Measurements from ENCODE around the gene EFCAB6. TPM values are rescaled to one million over a fixed set of nuclear protein-coding genes. Genes with fewer than 3 reads are reported as not detected.

The EFCAB6 gene
- total RNA-seq, 2 experiments from 2014 or later = 0.13 TPM; not detected in 1

DNA sequence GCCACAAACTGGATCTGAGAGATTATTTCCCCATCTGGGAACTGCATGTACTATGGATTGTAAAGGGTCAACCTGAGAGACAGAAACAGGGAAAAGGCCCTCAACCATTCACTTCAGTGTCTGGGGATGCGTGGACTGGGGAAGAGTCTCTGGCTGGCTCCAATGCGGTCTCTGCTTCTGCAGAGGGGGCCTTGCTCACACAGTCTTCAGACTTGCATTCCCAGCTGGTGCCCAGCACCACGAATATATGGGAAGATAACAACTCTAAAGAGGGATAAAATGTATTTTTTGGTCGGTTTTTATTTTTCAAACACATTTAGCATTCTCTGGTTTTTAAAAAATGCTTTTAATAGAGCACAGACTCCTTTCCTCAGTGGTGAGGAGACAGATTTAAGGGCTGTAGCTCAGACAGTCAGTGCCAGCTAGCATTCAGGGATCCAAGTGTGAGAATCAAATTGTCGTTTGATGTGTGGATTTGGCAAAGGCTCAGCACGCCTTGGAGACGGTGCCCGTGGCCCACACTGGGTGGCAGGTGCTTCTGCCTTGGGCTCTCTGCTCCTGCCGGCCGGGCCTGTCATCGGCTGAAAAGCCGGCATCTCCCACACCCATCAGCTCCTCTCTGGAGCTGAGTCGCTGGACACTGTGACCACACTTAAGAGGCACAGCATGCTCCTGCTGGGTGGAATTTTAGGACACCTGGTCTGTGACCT lies 8.0 kb upstream of the EFCAB6 start:
- no peaks in the 10 kb centered on the region for H3K9me3 ChIP-seq (ENCODE audit: low read length)
- TF ChIP-seq, protein P1, sequence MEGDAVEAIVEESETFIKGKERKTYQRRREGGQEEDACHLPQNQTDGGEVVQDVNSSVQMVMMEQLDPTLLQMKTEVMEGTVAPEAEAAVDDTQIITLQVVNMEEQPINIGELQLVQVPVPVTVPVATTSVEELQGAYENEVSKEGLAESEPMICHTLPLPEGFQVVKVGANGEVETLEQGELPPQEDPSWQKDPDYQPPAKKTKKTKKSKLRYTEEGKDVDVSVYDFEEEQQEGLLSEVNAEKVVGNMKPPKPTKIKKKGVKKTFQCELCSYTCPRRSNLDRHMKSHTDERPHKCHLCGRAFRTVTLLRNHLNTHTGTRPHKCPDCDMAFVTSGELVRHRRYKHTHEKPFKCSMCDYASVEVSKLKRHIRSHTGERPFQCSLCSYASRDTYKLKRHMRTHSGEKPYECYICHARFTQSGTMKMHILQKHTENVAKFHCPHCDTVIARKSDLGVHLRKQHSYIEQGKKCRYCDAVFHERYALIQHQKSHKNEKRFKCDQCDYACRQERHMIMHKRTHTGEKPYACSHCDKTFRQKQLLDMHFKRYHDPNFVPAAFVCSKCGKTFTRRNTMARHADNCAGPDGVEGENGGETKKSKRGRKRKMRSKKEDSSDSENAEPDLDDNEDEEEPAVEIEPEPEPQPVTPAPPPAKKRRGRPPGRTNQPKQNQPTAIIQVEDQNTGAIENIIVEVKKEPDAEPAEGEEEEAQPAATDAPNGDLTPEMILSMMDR (conservative IDR thresholded peaks at IDR 0.05; ENCODE audit: low read length) = no peak
- TF ChIP-seq EZH2phosphoT487 (IDR thresholded peaks at IDR 0.05; ENCODE audit: borderline replicate concordance, low read depth, low read length) = no peak
- no peak for DNase-seq (ENCODE audit: low spot score)
- intact Hi-C loops (cut with micrococcal nuclease; ENCODE audit: unreplicated experiment) = no loop called here
- no peak overlapping the region for H3K4me2 ChIP-seq (ENCODE audit: low read length)
- H3K36me3 ChIP-seq (ENCODE audit: insufficient read depth, low read length) = no peaks in the 10 kb centered on the region
- ChIA-PET CTCF (ENCODE audit: unreplicated experiment) (no interaction called here), POLR2A (no interaction called here)
- no peak overlapping the region for H3K27ac ChIP-seq (ENCODE audit: low read depth, low read length, poor library complexity, severe bottlenecking)
- BruUV-seq (replicated peaks) = no TSS peak
- H3K4me3 ChIP-seq (ENCODE audit: low read depth, low read length, poor library complexity, severe bottlenecking) = no peak overlapping the region
- no peak overlapping the region for H2AFZ ChIP-seq (ENCODE audit: low read length)
- H3K79me2 ChIP-seq (ENCODE audit: insufficient read depth, low read depth, low read length) = no peaks in the 10 kb centered on the region
- no peaks in the 10 kb centered on the region for H4K20me1 ChIP-seq (ENCODE audit: insufficient read depth, low read length)
- H3K4me1 ChIP-seq (ENCODE audit: insufficient read depth, low read length, poor library complexity, severe bottlenecking) = no peaks in the 10 kb centered on the region
- H3K9me2 ChIP-seq (ENCODE audit: insufficient read depth, low read length) = no peaks in the 10 kb centered on the region

DNA sequence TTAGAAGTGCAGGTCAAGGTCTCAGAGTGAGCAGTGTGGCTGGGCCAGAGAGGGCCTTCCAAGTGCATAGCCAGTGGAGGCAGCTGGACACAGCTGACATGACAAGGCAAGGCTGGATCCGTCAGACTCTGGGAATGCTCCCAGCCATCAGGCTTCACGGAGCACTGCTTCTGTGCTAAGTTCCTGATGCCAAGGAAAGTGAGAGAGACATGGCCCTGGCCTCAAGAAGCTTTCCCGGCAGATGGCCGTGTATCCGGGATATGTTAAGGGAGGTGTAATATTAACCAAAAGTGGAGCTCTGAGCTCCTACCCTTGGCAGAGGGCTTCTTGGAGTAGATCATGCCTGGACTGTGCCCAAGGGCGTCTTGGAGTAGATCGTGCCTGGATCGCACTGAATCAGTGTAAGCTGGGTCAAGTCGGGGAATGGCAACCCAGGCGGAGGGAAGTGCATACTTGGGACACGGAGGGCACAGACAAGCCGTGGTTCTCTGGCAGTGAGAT lies 7.4 kb upstream of the EFCAB6 start:
- Histone ChIP-seq H3K79me2 (ENCODE audit: insufficient read depth, low read depth, low read length) (no peaks in the 10 kb centered on the region), H3K36me3 (ENCODE audit: insufficient read depth, low read length) (no peaks in the 10 kb centered on the region), H3K4me3 (ENCODE audit: low read depth, low read length, poor library complexity, severe bottlenecking) (no peak overlapping the region), H4K20me1 (ENCODE audit: insufficient read depth, low read length) (no peaks in the 10 kb centered on the region), H3K9me3 (ENCODE audit: low read length) (no peaks in the 10 kb centered on the region), H3K4me2 (ENCODE audit: low read length) (no peak overlapping the region), H3K9me2 (ENCODE audit: insufficient read depth, low read length) (no peaks in the 10 kb centered on the region), H3K27ac (ENCODE audit: low read depth, low read length, poor library complexity, severe bottlenecking) (no peak overlapping the region), H2AFZ (ENCODE audit: low read length) (no peak overlapping the region), H3K4me1 (ENCODE audit: insufficient read depth, low read length, poor library complexity, severe bottlenecking) (no peaks in the 10 kb centered on the region)
- BruUV-seq (replicated peaks) = no TSS peak
- intact Hi-C loops (cut with micrococcal nuclease; ENCODE audit: unreplicated experiment) = no loop called here
- no peak for DNase-seq (ENCODE audit: low spot score)
- TF ChIP-seq, protein P1 (conservative IDR thresholded peaks at IDR 0.05; ENCODE audit: low read length) = no peak
- no peak for TF ChIP-seq EZH2phosphoT487 (IDR thresholded peaks at IDR 0.05; ENCODE audit: borderline replicate concordance, low read depth, low read length)
- POLR2A ChIA-PET = interaction anchor here (0.6 kb wide), 1 partner anchor 511 kb away, joined by 4 read pairs; no protein-coding TSS in a partner anchor
- CTCF ChIA-PET (ENCODE audit: unreplicated experiment) = no interaction called here

DNA sequence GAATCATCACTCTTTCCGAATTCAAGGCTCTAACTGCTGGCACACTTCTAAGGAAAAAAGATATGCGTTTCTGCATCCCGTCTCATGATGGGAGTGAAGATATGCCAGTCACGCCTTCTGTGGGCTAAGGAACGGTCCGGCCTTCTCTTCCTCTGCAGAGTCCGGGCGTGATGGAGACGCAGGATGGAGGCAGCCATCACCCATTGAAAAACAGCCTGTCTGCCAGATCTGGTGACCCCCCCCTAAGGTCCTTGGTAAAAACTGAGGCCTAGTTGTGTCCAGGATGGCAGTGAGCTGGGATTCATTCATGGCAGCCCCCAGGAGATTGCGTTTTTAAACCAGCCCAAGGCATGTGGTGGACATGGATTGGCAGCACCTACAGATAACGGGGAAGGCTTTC lies 6.9 kb upstream of the EFCAB6 start:
- Histone ChIP-seq H2AFZ (ENCODE audit: low read length) (no peak overlapping the region), H3K9me3 (ENCODE audit: low read length) (no peaks in the 10 kb centered on the region), H3K4me3 (ENCODE audit: low read depth, low read length, poor library complexity, severe bottlenecking) (no peak overlapping the region), H3K9me2 (ENCODE audit: insufficient read depth, low read length) (no peaks in the 10 kb centered on the region), H3K36me3 (ENCODE audit: insufficient read depth, low read length) (no peaks in the 10 kb centered on the region), H4K20me1 (ENCODE audit: insufficient read depth, low read length) (no peaks in the 10 kb centered on the region), H3K27ac (ENCODE audit: low read depth, low read length, poor library complexity, severe bottlenecking) (no peak overlapping the region), H3K79me2 (ENCODE audit: insufficient read depth, low read depth, low read length) (no peaks in the 10 kb centered on the region), H3K4me2 (ENCODE audit: low read length) (no peak overlapping the region), H3K4me1 (ENCODE audit: insufficient read depth, low read length, poor library complexity, severe bottlenecking) (no peaks in the 10 kb centered on the region)
- POLR2A ChIA-PET = interaction anchor here (0.6 kb wide), 1 partner anchor 510 kb away, joined by 4 read pairs; no protein-coding TSS in a partner anchor
- intact Hi-C loops (cut with micrococcal nuclease; ENCODE audit: unreplicated experiment) = no loop called here
- CTCF ChIA-PET (ENCODE audit: unreplicated experiment) = no interaction called here
- BruUV-seq (replicated peaks) = no TSS peak
- no peak for DNase-seq (ENCODE audit: low spot score)
- TF ChIP-seq EZH2phosphoT487 (IDR thresholded peaks at IDR 0.05; ENCODE audit: borderline replicate concordance, low read depth, low read length) = no peak
- TF ChIP-seq, protein P1 (conservative IDR thresholded peaks at IDR 0.05; ENCODE audit: low read length) = no peak
